Activated T-cell treated with anti-CD3 and anti-CD28 coated beads for 4 hours (primary cell): Measurements from ENCODE around the gene PRKRA.
A peak's percentile ranks its signal among the peaks of the same experiment; 100 is the strongest.
"Not testable (repeated sequence)": the region's sequence is repeated elsewhere in the genome, so short reads cannot be mapped to it uniquely, and the experiment has no call there.

Source experiments
- DNase-seq: peaks from one replicate; pipeline ENCODE4 v3.0.0-alpha.2; 2020

Gene PRKRA

DNA sequence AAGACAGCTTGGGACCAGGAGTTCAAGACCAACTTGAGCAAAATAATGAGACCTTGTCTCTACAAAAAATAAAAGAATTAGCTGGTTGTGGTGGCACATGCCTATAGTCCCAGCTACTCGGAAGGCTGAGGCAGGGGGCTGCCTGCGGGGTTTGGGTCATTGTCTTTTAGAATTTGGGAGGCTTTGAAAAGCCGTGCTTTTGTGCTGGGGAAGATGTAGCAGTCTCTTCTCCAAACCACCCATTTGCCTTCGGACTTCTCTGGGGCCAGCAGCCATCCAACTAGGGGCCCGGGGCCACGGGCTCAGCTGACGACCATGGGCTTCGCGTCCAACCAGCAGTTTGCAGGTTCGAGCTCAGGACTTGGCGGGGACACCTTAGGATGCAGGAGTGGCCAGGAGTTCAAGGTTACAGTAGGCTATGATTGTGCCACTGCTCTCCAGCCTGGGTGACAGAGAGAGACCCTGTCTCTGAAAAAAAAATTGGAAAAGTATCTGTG is 6.5 kb upstream of the PRKRA start:
- DNase-seq, result no peak

DNA sequence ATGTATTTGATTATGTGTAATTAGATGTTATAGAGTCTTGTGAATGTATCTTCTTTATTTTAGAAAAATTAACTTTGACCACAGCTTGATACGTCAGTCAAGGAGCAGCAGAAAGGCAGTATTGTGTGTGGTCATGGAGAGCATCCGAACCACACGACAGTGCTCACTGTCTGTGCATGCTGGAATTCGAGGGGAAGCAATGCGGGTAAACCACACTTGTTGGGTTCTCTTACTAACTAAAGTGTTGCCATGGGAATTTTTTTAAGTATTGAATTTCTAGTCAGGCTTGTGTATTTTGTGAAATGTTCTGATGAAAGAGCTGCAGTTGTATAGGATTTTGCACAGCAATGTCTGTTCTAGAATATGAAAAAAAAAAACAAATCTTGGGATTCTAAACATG is 5.0 kb upstream of the PRKRA start:
- DNase-seq, result no peak

DNA sequence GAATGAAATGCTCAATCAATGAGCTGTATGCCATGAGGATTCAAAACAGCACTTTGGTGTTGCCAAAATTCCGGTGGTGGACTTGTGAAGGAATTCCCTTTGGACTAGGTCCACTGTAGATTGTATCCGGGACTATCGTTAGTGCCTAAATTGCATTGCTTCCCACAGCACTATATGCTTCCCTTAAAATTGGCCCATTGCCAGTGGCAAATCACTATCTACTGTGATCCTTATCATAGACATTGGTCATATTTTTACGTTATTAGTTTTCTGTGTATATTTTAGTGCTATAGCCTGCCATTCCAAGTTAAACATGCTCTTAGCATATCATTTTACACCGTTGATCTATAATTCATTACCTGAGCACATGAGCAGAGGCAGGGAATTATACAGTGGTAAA is 1.9 kb upstream of the PRKRA start:
- no peak for DNase-seq

DNA sequence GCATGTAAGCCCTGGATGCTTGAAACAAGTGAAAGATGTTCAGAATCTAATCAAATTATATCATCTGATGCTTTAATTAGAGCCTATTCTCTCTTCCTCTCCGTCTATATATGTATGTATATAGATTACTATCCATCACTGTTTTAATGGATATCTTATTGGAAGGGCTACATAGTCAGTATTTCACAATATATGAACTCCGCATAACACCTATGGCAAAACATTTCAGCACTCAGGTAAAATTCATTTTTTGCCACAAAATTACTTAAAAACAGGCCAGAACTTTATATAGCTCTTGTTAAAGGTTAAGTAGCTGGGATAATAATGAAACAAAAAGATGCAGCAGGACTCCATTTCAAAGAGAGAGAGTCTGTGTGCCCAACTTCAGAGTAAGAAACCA is 1.4 kb upstream of the PRKRA start:
- no peak for DNase-seq

DNA sequence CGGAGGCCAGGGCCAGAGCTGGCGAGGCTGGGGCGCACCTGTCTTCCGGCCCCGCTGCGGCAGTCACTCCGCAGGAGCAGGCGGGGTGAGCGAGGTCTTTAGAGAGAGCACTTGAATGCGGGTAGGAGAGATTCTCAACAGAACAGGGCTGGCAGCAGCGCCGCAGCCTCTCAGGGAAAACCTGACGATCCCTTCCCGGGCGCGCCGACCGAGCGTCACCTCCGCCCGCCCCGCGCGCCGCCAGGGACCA is 526 bp downstream of the PRKRA start:
- DNase-seq, result no peak

DNA sequence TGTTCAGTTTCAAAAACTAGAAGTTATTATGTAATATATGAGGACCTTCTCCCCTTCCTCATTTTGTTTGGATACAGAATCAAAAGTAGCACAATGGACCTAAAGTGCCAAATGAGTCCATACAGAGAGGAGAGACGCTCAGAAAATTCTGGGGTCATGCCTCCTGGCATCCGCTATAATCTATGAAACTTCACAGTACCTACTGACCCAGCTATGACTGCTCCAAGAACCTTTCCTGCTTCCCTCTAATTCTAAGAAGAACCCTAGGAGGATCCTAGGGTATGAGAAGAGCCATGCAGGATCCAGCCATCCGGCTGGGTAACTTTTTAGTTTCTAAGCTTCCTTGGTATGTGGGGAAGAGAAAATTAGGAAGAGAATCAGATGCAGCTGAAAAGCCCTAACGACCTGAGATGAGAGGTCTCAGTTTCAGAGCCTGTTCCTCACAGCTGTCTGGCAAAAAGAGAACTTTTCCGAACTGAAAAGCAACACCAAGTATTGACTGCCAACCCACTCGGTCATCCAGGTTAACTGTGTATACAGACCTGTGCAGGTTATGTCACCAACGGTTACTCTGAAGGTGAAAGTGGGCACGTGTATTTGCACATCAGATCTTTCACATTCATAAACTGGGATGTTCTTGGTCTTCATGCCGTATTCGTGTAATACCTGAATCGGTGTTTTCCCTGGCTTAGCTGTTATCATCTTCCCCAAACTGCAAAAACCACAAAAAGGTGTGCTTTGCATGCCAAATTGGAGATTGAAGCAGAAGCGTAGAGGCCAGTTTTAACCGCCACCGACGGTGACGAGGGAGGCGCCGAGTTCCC is 1.1 kb downstream of the PRKRA start:
- DNase-seq, result no peak

DNA sequence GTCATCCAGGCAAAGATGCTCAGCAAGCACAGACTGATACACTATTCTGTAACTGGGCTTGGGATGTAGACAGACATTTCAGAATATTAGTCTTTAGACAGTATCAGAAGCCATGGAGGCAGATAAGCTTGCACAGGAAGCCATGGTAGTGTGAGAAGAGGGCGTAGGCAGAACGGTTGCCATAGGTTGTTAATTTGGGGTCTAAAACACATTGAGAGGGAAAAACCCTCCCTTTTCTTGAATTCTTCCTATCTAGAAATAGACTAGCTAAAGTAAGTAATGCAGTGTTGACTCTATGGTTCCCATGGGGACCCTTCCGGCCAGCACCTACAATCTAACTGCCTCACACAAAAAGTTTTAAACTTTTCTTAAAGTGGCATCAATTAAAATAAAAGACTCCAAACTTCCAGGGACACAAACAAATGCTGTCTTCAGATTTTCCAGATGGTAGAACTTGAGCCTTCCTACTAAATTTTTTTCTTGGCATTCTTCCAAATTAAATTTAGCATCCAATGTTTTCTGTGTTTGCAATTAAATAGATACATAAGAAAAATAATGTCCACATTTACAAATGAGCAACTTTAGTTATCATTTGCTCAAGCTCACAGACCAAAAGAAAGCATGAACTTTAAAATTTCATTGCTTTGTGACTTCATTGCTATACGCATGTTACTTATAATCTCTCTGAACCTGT is 1.9 kb downstream of the PRKRA start:
- DNase-seq, result no peak

DNA sequence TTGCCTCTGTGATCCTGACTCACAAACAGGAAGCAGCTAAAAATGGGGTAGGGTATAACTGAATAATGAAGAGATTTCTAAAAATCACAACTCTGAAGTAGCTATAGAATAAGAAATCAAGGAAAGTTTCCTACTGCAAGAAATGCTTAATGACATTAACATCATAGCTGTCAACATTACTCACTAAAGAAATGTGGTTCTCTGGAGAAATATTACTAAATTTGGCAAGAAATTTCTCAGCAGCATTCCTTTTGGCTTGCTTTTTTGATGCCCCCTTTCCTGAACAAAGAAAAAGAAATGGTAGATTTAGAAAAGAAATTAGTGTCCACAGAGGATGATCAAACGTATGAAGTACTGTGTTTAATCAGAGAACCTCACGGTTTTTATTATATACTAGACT is 9.5 kb downstream of the PRKRA start:
- no peak for DNase-seq

DNA sequence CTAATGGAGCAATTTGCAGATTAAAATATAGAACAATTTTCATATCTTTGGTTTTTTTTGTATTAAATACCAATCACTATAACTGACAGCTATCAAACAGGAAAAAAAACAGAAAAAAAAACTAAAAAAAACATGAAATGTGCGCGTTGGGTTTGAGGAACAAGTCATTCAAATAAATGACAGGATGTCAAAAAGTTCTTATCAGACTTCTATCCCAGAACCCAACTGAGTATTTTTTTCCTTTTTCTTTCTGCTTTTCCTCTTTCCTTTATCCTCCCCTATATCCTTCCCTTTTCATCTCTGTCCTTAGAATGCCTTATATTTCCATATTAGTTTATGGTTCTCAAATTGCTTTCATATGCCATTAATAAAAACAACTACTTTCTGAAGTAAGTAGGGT is 14.3 kb downstream of the PRKRA start:
- DNase-seq, result no peak

DNA sequence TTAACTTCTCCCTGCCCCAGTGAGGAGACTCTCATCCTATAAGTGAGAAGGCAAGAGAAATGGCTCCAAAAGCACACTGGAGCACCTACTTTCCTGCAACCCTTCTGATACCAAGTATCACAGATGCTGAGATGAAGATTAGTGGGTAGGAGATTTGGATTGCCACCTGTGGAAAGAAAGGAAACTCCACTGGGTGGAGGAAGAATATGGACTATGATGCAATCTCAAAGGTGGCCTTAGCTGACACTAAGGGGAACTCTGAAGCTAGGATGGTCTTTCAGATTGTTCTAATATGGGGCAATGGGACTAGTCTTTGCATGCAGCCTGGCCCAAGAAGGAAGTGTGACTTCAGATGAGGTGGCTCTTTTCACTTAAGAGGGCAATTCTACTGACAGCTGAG is 21.6 kb downstream of the PRKRA start:
- no peak for DNase-seq

DNA sequence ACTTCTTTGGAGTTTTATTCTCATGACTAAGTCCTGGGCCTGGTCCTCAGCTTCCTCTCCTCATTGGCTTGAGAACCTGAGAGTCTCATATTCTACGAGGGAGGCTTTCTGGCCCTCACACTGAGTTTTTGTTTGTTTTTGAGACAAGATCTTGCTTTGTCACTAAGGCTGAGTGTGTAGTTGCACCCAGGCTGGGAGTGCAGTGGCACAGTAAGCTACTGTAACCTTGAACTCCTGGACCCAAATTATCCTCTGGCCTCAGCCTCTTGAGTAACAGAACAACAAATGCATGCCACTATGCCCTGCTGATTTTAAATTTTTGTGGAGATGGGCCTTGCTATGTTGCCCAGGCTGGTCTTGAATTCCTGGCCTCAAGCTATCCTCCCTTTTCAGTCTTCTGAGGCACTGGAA is 22.6 kb downstream of the PRKRA start:
- no peak for DNase-seq

DNA sequence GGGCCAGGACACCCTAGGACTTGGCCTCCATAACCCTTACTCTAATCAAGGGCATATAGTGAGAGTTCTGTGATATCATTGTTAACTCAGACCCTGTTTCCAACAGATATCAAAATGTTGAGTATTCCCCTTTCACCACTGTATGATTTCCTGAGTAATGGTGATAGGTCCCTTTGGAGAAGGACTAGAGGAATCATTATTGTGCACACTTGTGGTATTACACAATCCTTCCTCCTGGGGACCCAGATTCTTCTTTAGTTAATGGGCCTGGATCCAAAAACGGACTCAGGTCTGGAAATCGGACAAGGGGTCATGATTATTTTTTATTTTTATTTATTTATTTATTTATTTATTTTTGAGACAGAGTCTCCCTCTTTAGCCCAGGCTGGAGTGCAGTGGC is 23.5 kb downstream of the PRKRA start:
- no peak for DNase-seq

DNA sequence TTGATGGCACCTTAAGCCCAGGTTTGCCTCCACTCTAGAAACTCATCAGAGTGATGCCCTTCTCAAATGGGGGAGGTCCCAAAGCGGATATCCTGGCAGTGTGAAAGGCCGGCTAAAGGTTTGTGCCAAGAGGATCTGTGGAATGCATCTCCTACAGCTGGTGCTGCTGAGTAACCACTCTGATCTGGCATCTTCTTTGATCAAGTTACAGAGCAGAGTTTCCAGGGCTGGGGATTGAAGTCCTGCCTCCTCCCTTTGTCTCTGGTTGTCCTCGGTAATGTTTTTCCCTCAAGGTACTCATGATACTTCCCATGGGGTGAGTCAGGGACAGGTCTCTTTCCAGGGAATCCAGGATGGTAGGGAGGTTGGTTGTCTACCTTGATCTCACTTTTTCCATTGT is 24.6 kb downstream of the PRKRA start:
- DNase-seq, result no peak

DNA sequence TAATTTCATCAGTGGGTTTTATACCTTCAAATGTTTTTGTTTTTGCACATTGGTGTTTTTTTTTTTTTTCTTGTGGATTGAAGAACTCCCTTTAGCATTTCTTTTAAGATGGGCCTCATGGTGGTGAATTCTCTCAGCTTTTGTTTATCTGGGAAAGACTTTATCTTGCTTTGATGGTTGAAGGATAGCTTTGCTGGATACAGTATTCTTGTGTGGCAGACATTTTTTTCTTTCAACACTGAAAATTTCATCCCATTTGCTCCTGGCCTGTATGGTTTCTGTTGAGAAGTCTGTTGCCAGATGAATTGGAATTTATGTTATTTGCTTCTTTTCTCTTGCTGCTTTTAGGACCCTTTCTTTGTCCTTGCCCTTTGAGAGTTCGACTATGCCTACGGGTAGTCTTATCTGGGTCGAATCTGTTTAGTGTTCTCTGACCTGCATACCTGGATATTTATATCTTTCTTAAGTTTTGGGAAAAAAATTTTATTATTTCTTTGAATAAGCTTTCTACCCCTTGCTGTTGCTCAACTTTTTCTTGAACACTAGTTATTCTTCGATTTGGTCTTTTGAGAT is 25.6 kb downstream of the PRKRA start:
- no peak for DNase-seq

DNA sequence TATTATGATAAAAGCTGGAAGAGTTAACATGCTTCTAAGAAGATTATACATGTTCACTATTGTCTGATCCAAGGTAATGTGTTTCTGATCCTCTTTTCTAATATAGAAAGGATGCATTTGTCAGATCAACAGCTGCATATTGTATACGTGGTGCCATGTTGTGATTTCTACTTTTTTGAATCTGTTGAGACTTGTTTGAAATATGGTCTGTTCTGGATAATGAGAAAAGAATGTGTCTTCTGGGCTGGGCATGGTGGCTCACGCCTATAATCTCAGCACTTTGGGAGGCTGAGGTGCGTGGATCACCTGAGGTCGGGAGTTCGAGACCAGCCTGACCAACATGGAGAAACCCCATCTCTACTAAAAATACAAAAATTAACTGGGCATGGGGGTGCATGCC is 27.2 kb downstream of the PRKRA start:
- DNase-seq, result not testable (repeated sequence)

DNA sequence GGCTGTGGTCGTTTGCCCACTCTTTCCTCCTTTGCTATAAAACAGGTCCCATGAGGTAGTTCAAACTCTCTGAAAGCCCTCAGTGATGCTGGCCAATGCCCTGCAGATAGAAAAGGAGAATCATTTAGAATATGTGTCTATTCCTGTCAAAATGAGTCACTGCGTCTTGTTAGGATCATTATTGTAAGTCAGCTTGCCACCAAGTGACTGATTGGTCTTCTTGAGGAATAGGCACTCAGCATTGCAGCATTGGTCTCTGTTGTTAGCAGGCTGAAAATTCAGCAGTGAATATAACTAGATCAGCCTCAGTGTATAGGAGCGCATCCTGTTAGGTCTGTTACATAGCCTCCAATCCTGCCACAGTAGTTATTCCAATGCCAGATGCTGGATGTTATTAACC is 28.9 kb downstream of the PRKRA start:
- DNase-seq, result no peak

DNA sequence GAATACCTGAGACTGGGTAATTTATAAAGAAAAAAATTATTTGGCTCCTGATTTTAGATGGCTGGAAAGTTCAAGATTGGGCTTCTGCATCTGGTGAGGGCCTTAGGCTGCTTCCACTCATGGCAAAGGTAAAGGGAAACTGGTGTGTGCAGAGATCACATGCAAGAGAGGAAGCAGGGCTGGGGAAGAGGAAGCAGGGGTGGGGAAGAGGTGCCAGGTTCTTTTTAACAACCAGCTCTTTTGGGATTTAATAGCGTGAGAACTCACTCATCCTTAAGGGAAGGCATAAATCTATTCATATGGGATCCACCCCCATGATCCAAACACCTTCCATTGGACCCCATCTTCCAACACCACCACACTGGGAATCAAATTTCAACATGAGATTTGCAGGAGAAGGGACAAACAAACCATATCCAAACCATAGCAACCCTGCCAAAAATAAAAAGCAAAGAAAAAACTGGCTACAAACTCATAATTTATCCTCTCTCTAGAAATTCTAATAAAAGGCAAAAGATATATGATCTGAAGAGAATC is 30.4 kb downstream of the PRKRA start:
- no peak for DNase-seq

DNA sequence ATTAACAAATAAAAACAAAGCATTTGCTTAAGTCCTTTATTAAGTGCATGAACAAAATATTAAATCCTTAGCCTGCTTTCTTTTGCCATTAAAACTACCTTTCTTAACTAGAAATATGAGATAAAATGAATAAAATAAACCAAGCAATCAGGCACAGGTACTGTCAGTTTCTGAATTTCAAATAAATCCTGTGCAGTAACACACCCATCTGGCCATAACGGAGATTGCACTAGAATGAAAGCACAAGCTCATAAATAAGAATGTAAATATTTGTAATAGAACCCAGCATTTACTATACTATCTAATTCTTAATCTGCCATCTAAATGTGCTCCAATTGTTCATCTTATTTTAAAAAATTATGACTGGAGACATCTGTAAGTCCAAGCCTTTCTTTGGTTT is 31.9 kb downstream of the PRKRA start:
- DNase-seq, result no peak

DNA sequence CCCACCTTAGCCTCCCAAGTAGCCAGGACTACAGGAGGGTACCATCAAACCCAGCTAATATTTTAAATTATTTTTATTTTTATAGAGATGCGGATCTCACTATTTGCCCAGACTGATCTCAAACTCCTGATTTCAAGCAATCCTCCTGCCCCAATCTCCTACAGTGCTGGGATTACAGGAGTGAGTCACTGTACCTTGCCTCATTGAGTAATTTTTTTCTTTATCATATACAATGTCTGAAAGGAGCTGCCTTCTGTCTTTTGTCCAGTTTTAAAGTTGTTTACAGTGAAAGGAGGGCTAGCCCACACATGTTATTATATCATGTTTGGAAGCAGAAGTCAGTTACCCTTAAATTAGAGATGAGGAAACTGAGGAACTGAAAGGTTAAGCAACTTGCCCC is 32.5 kb downstream of the PRKRA start:
- no peak for DNase-seq

DNA sequence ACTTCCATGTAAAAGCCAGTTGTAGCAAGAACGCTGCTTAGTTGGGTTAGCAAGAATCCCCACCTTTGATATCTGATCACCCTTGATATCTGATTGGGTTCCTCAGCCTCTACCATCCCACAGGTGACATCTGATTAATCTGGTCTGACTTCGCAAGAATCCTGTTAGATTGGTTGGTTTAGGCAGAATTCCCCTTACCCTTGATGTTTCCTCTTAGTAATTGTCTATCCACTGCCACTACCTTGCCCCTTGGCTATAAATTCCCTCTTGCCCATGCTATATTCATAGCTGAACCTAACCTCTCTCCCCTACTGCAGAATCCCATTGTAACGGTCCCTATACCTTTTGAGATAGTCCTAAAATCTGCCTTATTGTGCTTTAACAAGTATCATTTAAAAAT is 33.1 kb downstream of the PRKRA start:
- no peak for DNase-seq

DNA sequence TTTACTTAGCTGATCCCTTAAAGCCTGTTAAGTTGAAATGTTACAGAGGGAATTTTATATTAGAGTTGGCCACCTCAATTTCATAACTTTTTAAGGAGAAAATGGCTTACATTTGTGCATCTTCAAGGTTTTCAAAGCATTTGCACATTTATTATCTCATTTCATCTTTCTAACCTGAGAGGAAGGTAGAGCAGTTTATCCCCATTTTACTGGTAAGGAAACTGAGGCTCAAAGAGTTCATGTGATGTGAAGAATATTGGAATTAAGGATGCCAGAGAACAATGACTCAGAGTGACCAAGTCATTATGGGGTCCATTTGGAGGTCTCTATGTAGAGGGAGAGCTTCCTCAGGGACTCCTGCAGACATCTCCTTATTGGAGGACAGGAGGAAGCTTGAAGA is 35.0 kb downstream of the PRKRA start:
- DNase-seq, result no peak

DNA sequence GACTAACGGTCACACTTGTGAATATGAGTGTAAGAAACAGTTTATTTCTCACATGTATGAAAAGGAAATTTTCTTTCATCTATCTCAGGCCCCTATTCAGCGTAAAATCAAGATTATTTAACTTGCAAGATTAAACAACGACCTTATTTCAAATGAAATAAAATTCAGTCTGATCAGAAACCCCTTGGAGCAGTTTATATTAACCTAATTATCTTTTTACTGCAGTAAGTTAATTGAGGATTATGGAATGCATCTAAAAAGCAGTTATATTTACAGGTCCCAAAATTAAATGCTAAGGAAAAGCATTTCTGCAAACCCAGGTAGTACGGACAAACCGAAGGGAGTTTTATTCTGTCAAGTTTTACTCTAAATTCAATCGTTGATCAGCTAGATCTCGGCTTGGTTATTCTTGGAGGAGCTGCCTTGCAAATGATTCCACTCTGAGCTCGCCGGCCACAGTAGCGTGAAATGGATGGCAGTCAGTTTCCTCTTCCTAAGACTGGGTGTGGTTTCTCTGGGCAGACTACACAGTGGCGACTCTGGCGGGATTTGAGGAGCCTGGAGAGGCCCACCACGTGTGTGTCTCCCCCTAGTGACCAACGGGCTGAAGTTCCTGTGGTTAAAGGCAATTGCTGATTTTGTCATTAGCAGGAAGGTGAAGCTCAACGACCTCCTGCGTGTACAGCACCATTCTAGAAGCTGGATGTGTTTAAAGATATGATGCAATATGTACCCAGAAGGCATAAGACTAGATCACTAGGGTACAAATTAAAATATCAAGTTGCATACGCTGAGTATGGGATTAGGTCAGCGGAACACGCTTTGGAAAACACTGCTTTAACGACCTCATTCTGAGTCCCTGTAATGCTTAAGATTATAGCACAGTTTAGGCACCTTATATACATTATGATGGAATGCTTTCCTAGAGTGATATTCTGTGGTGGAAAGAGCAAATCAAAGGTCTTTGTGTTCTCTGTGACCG is 36.4 kb downstream of the PRKRA start:
- DNase-seq, result peak; percentile 57
